ENCODE data around the gene OR6N2.

Gene OR6N2

DNA sequence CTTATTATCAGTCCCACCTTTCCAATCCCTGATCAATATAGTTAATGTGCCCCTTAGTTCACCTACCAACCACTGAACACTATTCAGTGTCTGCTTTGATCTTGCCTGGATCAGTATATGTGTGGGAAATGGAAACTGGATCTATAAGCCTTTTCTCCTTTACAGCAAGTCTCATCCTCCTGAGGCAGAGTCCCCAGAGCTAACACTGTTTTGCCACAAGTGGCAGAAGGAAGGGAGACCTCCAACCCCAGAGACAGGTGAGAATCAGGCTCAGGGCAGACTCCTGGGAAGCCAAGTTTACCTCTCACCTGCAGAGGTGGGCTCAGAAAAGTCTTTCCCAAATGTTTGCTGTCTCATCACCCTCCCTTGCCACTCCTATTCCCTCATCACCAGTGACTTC is at the start of gene OR6N2:
TSS of gene OR6N2 (minus strand) at position 101 of the 400 bp plus-strand sequence. CDS start 3,569 bp downstream, outside the sequence.
- Histone ChIP-seq H3K9ac (ENCODE audit: low read depth, low read length) (no peak within 1 kb of the TSS), H3K27ac (ENCODE audit: low read length) (no peak within 1 kb of the TSS), H3K4me3 (ENCODE audit: low read length) (no peak within 1 kb of the TSS), H3K9me3 (ENCODE audit: insufficient read depth, low read depth, low read length) (no peaks in the 10 kb centered on the region), H3K4me1 (ENCODE audit: insufficient read depth, low read length) (no peaks in the 10 kb centered on the region), H3K27me3 (ENCODE audit: insufficient read depth, low read length) (no peaks in the 10 kb centered on the region), H3K36me3 (ENCODE audit: insufficient read depth, low read depth, low read length) (no peaks in the 10 kb centered on the region)

- no peaks in the 10 kb centered on the region for H3K4me1 ChIP-seq (ENCODE audit: insufficient read depth, low read length)
- no peak overlapping the region for H3K27ac ChIP-seq (ENCODE audit: low read length)
- peaks cover 8% of the 10 kb centered on the region; the same call in 1 of the 2 replicates for H3K9me3 ChIP-seq (ENCODE audit: insufficient read depth, low read depth, low read length)
- H3K36me3 ChIP-seq (ENCODE audit: insufficient read depth, low read depth, low read length): no peaks in the 10 kb centered on the region
- no peak overlapping the region for H3K9ac ChIP-seq (ENCODE audit: low read depth, low read length)
- no peak overlapping the region for H3K4me3 ChIP-seq (ENCODE audit: low read length)
- H3K27me3 ChIP-seq (ENCODE audit: insufficient read depth, low read length): no peaks in the 10 kb centered on the region
These were observed 49.2 kb upstream of the OR6N2 start for GRCh38 chr1:158830074-158830677.

GRCh38 chr1:158821723-158822122 is 40.7 kb upstream of the OR6N2 start:
- H3K27me3 ChIP-seq (ENCODE audit: insufficient read depth, low read length): no peaks in the 10 kb centered on the region
- no peak overlapping the region for H3K9ac ChIP-seq (ENCODE audit: low read depth, low read length)
- H3K4me3 ChIP-seq (ENCODE audit: low read length): no peak overlapping the region
- no peaks in the 10 kb centered on the region; the same call in 1 of the 2 replicates for H3K9me3 ChIP-seq (ENCODE audit: insufficient read depth, low read depth, low read length)
- no peaks in the 10 kb centered on the region for H3K36me3 ChIP-seq (ENCODE audit: insufficient read depth, low read depth, low read length)
- no peak overlapping the region for H3K27ac ChIP-seq (ENCODE audit: low read length)
- H3K4me1 ChIP-seq (ENCODE audit: insufficient read depth, low read length): no peaks in the 10 kb centered on the region

- no peaks in the 10 kb centered on the region for H3K27me3 ChIP-seq (ENCODE audit: insufficient read depth, low read length)
- no peak overlapping the region for H3K27ac ChIP-seq (ENCODE audit: low read length)
- H3K4me3 ChIP-seq (ENCODE audit: low read length): no peak overlapping the region
These were observed 38.7 kb upstream of the OR6N2 start for GRCh38 chr1:158819461-158820443.

DNA sequence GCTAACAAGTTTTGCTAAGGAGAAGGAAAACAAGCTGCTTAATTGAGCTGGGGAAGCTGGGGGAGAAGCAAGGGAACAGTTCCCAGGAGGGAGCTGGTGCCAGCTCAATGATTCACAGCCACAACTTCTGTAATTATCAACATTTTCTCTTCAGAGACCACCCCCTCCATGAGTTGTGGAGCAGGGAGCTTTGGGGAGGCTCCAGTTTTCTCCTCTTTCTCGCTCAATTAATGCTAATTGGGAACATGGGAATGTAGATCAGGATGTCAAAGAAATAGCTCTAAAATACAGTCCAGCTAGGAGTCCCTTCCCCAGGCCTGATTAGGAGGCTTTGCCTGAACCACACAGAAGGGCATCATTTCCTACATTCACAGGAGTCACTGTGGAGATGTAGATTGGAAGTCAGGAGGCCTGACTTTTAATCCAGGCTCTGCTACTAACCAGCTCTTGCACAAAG is 38.0 kb upstream of the OR6N2 start:
- Histone ChIP-seq H3K36me3 (ENCODE audit: insufficient read depth, low read depth, low read length) (no peaks in the 10 kb centered on the region), H3K27ac (ENCODE audit: low read length) (no peak overlapping the region), H3K4me3 (ENCODE audit: low read length) (no peak overlapping the region), H3K9me3 (ENCODE audit: insufficient read depth, low read depth, low read length) (no peaks in the 10 kb centered on the region), H3K27me3 (ENCODE audit: insufficient read depth, low read length) (no peaks in the 10 kb centered on the region), H3K4me1 (ENCODE audit: insufficient read depth, low read length) (no peaks in the 10 kb centered on the region), H3K9ac (ENCODE audit: low read depth, low read length) (no peak overlapping the region)

More at GRCh38 chr1:158819461-158820443, 38.7 kb upstream of the OR6N2 start:
- Histone ChIP-seq H3K4me1 (ENCODE audit: insufficient read depth, low read length) (no peaks in the 10 kb centered on the region), H3K9ac (ENCODE audit: low read depth, low read length) (no peak overlapping the region), H3K36me3 (ENCODE audit: insufficient read depth, low read depth, low read length) (no peaks in the 10 kb centered on the region), H3K9me3 (ENCODE audit: insufficient read depth, low read depth, low read length) (no peaks in the 10 kb centered on the region; the same call in 1 of the 2 replicates)

GRCh38 chr1:158818560-158818959 is 37.6 kb upstream of the OR6N2 start:
- no peaks in the 10 kb centered on the region for H3K27me3 ChIP-seq (ENCODE audit: insufficient read depth, low read length)
- H3K4me1 ChIP-seq (ENCODE audit: insufficient read depth, low read length): no peaks in the 10 kb centered on the region
- H3K27ac ChIP-seq (ENCODE audit: low read length): no peak overlapping the region
- no peaks in the 10 kb centered on the region for H3K9me3 ChIP-seq (ENCODE audit: insufficient read depth, low read depth, low read length)
- H3K9ac ChIP-seq (ENCODE audit: low read depth, low read length): no peak overlapping the region
- H3K4me3 ChIP-seq (ENCODE audit: low read length): no peak overlapping the region
- H3K36me3 ChIP-seq (ENCODE audit: insufficient read depth, low read depth, low read length): no peaks in the 10 kb centered on the region

DNA sequence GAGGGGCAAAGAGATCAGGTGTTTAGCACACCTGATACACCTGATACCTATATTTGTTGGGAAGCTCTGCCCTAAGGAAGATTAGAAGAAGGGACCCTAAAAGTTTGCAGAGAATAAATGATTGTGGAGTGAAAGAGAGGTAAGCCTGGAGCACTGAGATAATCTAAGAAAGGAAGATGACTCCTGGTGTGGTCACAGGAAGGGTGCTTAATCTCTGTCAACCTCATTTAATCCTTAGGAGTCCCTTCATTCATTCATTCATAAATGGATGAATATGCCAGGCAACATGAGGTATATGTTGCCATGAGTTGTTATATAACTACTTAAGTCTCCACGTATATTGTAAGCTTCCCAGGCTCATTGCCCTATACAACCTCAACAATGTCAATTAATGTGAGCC is 34.0 kb upstream of the OR6N2 start:
- H3K27me3 ChIP-seq (ENCODE audit: insufficient read depth, low read length): no peaks in the 10 kb centered on the region
- H3K9me3 ChIP-seq (ENCODE audit: insufficient read depth, low read depth, low read length): no peaks in the 10 kb centered on the region
- H3K36me3 ChIP-seq (ENCODE audit: insufficient read depth, low read depth, low read length): no peaks in the 10 kb centered on the region
- H3K4me3 ChIP-seq (ENCODE audit: low read length): no peak overlapping the region
- H3K9ac ChIP-seq (ENCODE audit: low read depth, low read length): no peak overlapping the region
- H3K4me1 ChIP-seq (ENCODE audit: insufficient read depth, low read length): no peaks in the 10 kb centered on the region
- no peak overlapping the region for H3K27ac ChIP-seq (ENCODE audit: low read length)

DNA sequence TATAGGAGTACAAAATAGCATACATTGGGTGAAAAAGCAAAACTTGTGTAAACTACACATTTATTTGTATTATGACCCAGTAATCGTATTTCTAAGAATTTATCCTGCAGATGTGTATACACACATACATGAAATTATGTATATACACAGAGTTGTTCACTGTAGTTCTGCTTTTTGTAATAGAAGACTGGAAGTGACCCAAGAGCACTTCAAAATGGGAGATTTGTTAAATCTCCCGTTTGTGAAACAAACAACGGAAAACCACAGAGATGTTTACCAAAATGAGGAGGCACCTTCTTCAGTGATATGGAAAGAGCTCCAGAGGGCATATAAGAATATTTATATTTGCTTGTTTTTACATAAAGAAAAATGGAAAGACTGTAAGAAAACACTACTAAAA is 32.2 kb upstream of the OR6N2 start:
- Histone ChIP-seq H3K27ac (ENCODE audit: low read length) (no peak overlapping the region), H3K9me3 (ENCODE audit: insufficient read depth, low read depth, low read length) (no peaks in the 10 kb centered on the region), H3K27me3 (ENCODE audit: insufficient read depth, low read length) (no peaks in the 10 kb centered on the region), H3K4me1 (ENCODE audit: insufficient read depth, low read length) (no peaks in the 10 kb centered on the region), H3K9ac (ENCODE audit: low read depth, low read length) (no peak overlapping the region), H3K4me3 (ENCODE audit: low read length) (no peak overlapping the region), H3K36me3 (ENCODE audit: insufficient read depth, low read depth, low read length) (no peaks in the 10 kb centered on the region)

DNA sequence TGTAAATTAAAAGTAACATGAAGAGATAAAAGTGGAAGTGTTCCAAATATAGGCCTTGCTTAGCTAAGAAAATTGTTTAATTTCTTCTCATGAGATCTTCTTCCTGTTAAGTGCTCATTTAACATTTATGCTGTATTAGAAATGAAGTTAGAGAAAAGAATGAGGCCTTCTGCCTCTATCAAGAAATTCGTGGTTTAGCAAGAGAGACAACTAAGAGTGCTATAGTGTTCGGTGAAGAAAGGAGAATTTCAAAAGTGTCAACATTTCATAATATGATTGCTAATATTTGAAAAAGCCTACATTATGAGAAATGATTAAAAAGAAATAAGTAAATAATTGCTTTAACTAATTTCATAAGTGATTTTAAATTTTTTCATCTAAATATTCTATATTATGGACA is 31.3 kb upstream of the OR6N2 start:
- no peak overlapping the region for H3K27ac ChIP-seq (ENCODE audit: low read length)
- no peaks in the 10 kb centered on the region for H3K27me3 ChIP-seq (ENCODE audit: insufficient read depth, low read length)
- no peaks in the 10 kb centered on the region for H3K4me1 ChIP-seq (ENCODE audit: insufficient read depth, low read length)
- H3K9me3 ChIP-seq (ENCODE audit: insufficient read depth, low read depth, low read length): no peaks in the 10 kb centered on the region
- H3K36me3 ChIP-seq (ENCODE audit: insufficient read depth, low read depth, low read length): no peaks in the 10 kb centered on the region
- H3K9ac ChIP-seq (ENCODE audit: low read depth, low read length): no peak overlapping the region
- H3K4me3 ChIP-seq (ENCODE audit: low read length): no peak overlapping the region

DNA sequence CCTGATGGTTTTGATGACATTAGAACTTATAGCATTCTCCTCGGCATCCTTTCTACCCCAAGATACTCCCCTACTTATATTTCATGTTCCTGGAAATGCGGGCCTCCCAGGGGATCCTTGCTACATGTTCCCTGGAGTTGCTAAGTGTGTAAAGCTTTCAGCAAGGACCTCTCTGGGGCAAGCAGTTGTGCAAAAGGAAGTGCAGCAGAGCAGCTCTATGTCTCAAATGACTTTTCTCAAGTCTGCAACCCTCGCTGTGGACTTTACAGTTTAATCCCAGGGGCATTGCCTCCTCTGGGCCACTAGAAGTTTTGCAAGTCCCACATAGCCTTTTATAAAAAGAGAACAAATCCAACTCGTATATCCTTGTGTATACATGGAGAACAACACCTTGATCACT is 29.3 kb upstream of the OR6N2 start:
- Histone ChIP-seq H3K9me3 (ENCODE audit: insufficient read depth, low read depth, low read length) (no peaks in the 10 kb centered on the region), H3K27ac (ENCODE audit: low read length) (no peak overlapping the region), H3K9ac (ENCODE audit: low read depth, low read length) (no peak overlapping the region), H3K4me1 (ENCODE audit: insufficient read depth, low read length) (no peaks in the 10 kb centered on the region), H3K27me3 (ENCODE audit: insufficient read depth, low read length) (no peaks in the 10 kb centered on the region), H3K4me3 (ENCODE audit: low read length) (no peak overlapping the region), H3K36me3 (ENCODE audit: insufficient read depth, low read depth, low read length) (no peaks in the 10 kb centered on the region)

DNA sequence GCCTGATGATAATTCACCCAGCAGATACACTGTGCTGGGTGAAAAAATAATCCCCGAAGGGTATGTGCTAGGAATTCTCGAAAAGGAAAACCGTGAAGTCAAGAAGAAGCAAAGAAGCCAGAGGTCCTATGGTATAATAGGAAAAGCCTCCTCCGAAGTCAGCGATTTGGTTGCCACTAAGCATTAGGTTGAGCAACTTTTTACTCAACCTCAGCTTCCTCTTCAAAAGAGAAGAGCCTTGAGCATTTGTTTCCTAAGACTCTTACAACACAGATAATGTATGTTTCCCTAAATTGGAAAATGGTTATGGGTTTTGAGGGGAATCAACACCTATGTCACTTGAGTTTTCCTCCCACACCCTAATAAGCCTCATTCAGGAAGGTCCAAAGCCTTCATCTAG is 28.9 kb upstream of the OR6N2 start:
- Histone ChIP-seq H3K27ac (ENCODE audit: low read length) (no peak overlapping the region), H3K9me3 (ENCODE audit: insufficient read depth, low read depth, low read length) (no peaks in the 10 kb centered on the region), H3K9ac (ENCODE audit: low read depth, low read length) (no peak overlapping the region), H3K4me1 (ENCODE audit: insufficient read depth, low read length) (no peaks in the 10 kb centered on the region), H3K4me3 (ENCODE audit: low read length) (no peak overlapping the region), H3K27me3 (ENCODE audit: insufficient read depth, low read length) (no peaks in the 10 kb centered on the region), H3K36me3 (ENCODE audit: insufficient read depth, low read depth, low read length) (no peaks in the 10 kb centered on the region)

- no peak overlapping the region for H3K9ac ChIP-seq (ENCODE audit: low read depth, low read length)
- no peak overlapping the region for H3K27ac ChIP-seq (ENCODE audit: low read length)
- H3K9me3 ChIP-seq (ENCODE audit: insufficient read depth, low read depth, low read length): no peaks in the 10 kb centered on the region
- no peaks in the 10 kb centered on the region for H3K27me3 ChIP-seq (ENCODE audit: insufficient read depth, low read length)
- H3K4me1 ChIP-seq (ENCODE audit: insufficient read depth, low read length): no peaks in the 10 kb centered on the region
- no peak overlapping the region for H3K4me3 ChIP-seq (ENCODE audit: low read length)
- H3K36me3 ChIP-seq (ENCODE audit: insufficient read depth, low read depth, low read length): no peaks in the 10 kb centered on the region
These were observed 28.3 kb upstream of the OR6N2 start for GRCh38 chr1:158809256-158809655.
